Activated naive CD4-positive, alpha-beta T cell (primary cell): ENCODE measurements around the gene RYK.
A peak's percentile ranks its signal among the peaks of the same experiment; 100 is the strongest.
"Not testable (repeated sequence)": the region's sequence is repeated elsewhere in the genome, so short reads cannot be mapped to it uniquely, and the experiment has no call there.

Experiments
- DNase-seq, 4 experiments: peaks; one replicate each; lab custom pipeline; 2025; lab: John Stamatoyannopoulos, UW

Gene RYK

GRCh38 chr3:134250717-134251220 is at the start of gene RYK:
TSS of gene RYK (minus strand) at chr3:134250859. CDS start at chr3:134250654, 205 bp downstream.
- peak; percentile 27 to 71 (median 54) for DNase-seq

GRCh38 chr3:134299888-134300206 is 49.2 kb upstream of the RYK start:
- DNase-seq, result no peak

GRCh38 chr3:134299185-134299887 is 48.7 kb upstream of the RYK start:
- DNase-seq, result no peak

- DNase-seq, result no peak
Observed at GRCh38 chr3:134298249-134298648, 47.6 kb upstream of the RYK start.

GRCh38 chr3:134296616-134297015 is 46.0 kb upstream of the RYK start:
- no peak for DNase-seq

GRCh38 chr3:134295930-134296329 is 45.3 kb upstream of the RYK start:
- no peak for DNase-seq

- DNase-seq, result no peak
Observed at GRCh38 chr3:134294302-134295280, 43.9 kb upstream of the RYK start.

- DNase-seq, result no peak
Observed at GRCh38 chr3:134291319-134292254, 40.9 kb upstream of the RYK start.

- DNase-seq, result no peak
Observed at GRCh38 chr3:134287512-134287911, 36.9 kb upstream of the RYK start.

- DNase-seq, result no peak
Observed at GRCh38 chr3:134284438-134284837, 33.8 kb upstream of the RYK start.

- DNase-seq, result no peak
Observed at GRCh38 chr3:134282659-134283047, 32.0 kb upstream of the RYK start.

- DNase-seq, result no peak
Observed at GRCh38 chr3:134281912-134282658, 31.4 kb upstream of the RYK start.

- DNase-seq, result no peak
Observed at GRCh38 chr3:134279466-134279865, 28.8 kb upstream of the RYK start.

- DNase-seq, result no peak
Observed at GRCh38 chr3:134277066-134277660, 26.5 kb upstream of the RYK start.

GRCh38 chr3:134276086-134276485 is 25.4 kb upstream of the RYK start:
- no peak for DNase-seq

- DNase-seq, result not testable (repeated sequence)
Observed at GRCh38 chr3:134275110-134275509, 24.5 kb upstream of the RYK start.

- no peak for DNase-seq
Observed at GRCh38 chr3:134274571-134274970, 23.9 kb upstream of the RYK start.

- no peak for DNase-seq
Observed at GRCh38 chr3:134267996-134268395, 17.3 kb upstream of the RYK start.

- DNase-seq, result no peak
Observed at GRCh38 chr3:134260987-134261386, 10.3 kb upstream of the RYK start.

- no peak for DNase-seq
Observed at GRCh38 chr3:134258761-134259347, 8.2 kb upstream of the RYK start.
